ENCODE results near the gene CCNY.
"Not testable (repeated sequence)": the region's sequence is repeated elsewhere in the genome, so short reads cannot be mapped to it uniquely, and the experiment has no call there.

The CCNY gene

DNA sequence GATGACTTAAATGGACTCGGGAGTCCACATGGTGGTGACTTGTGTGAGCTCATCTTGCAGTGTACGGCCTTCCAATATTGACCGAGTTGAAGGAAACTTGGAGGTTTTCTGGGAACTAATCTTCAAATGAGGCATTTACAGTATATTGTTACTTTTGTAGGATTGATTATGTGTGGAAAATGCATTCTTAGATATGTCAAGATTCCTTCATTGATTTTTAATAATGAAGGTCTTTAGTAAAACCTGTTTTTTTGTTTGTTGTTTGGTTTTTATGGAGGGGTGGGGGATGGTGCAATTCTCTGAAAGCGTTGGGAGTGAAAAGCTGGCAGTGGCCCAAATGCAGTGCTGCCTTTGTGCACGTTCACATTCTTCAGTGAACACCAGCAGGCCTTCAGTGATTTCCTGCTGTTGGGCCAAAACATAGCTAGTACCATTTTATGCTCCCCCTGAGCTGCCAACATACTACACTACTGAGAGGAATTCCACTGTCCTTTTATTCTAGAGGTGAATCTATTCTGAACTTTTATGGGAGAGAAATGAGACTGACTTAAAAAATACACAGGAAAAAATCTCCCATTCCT is 50.4 kb downstream of the CCNY start:
- no peak for DNase-seq

DNA sequence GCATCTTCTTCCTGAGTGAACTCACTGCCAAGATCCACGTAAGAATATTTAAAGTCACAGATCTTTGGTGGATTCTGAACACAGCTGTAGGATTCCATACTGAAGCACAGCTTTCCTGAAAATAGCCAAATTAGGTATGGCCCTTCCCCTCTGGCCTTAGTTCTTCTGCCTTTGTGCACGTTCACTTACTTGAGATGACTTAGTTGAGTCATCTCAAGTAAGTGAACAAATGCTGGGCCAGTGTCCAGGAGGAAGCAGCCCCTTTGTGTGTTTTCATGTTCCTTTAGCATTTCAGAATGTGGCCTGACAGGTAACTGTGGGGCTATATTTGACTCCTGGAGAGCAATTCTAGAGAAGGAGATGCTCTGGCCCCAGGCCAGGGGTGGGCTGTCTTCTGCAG is 51.5 kb downstream of the CCNY start:
- no peak for DNase-seq

DNA sequence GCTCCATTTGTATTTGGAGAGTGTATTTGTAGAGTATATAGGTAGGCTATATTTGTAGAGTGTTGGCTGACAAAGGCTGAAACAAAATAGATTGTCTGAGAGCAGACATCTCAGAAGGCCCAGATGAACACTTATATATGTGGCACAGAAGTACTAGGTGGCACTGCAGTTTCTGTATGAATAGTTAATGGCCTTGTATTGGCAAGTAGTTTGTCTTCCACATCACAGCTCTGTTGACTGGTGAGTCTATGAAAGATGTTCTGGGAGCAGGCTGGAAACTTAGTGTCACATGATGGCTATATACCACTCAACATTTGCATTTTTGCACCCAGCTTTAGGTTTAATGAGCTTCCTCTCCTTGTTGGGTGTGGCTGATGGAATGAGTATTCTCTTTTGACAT is 51.9 kb downstream of the CCNY start:
- no peak for DNase-seq

DNA sequence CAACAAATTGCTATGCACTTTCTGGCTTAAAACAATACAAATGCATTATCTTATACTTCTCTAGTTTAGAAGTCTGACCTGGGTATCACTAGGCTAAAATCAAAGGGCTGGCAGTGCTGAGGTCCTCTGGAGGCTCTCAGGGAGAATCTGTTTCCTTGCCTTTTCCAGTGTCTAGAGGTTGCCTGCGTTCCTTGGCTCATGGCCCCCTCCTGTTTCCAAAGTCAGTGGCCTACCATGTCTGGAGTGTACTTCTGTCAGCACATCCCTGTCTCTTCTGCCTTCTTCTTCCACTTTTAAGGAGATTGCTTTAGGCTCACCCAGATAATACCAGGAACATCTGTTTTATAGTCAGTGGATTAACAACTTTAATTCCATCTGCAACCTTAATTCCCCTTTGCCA is 52.4 kb downstream of the CCNY start:
- no peak for DNase-seq

DNA sequence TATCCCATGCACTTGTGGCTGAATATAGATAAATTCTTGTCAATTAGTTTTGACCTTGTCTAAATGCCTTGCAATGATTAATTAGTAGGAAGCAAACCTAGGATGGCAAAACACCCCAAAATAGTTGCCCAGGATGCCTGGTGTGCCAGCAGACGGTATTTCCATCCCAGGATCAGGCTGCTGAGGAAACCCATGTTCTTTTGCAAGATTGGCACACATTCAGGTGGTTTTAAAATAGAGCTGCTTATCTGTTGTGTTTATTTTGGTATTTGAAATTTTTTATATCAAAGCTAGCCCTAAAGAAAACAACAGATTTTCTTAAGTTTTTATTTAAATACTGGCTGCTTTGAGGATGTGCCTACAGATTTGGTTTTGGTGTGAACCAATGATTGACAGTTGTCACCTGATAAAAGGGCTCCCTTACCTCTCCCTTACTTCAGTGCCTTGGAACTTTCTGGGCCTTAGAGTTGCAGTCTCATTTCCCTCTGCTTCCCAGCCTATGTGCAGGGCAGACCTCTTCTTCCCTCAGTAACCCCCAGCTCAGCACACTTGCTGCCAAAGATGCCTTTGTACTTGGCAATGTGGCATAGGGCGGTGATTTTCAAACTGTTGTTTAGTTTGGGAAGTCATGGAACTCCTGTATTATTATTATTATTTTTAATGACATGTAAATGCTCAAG is 54.0 kb downstream of the CCNY start:
- no peak for DNase-seq

DNA sequence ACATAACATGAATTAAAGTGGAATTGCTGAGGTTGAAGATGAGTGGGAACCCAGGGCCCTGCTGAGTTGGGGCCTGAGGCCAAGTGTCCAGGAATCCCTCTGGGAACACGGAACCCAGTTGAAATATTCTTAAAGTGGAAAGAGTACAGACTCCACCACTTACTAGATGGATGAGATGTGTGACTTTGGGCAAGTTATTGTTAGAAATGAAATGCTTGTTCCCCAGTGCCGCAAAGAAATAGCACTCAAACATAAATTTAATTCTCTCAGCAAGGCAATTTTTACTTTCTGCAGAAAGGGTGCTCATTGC is 54.5 kb downstream of the CCNY start:
- no peak for DNase-seq

DNA sequence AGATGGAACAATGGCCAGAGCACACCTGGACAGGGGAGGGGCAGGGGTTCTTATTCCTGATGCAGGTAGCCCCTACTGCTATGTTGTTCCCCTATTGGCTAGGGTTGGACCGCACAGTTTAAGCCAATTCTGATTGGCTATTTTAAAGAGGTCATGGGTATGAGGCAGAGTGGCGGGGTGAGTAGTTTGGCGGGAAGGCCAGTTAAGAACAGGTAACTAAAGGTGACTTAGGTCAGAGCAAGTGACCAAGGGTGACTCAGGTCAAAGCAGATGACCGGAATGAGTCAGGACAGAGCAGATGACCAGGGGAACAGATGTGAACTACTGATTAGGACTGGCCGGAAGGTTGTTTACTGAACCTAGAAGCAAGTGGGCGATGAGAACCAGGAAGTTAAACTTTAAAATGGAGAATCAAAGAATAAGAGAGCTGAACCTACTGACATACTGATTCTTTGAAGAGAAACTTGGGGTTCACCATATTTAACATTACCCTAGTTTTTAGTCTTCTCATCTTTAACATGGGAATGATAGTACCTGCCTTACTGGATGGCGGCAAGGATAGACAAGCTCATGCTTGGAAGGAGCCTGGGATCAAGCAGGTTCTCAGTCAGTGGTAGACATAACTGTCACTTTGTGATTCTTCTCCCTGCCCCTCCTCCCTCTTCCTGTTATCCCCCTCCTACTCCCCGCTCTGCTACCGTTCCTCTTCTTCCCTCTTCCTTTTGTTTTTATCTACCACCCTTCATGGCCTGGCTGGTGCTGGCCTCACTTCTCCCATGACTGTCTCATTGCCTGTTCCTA is 55.0 kb downstream of the CCNY start:
- no peak for DNase-seq

DNA sequence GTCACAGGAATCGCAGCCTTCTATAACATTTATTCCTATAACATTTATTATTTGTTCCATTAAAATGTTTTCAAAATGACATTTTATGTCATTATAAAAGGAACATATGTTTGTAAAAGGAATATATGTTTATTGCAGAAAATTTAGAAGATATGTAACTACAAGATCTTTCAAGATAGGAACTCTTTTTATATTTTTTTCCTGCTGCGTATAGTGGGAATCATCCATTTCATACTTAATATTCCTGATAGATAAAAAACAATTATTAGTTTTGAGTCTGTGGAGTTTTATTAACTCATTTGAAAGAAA is 55.6 kb downstream of the CCNY start:
- no peak for DNase-seq

DNA sequence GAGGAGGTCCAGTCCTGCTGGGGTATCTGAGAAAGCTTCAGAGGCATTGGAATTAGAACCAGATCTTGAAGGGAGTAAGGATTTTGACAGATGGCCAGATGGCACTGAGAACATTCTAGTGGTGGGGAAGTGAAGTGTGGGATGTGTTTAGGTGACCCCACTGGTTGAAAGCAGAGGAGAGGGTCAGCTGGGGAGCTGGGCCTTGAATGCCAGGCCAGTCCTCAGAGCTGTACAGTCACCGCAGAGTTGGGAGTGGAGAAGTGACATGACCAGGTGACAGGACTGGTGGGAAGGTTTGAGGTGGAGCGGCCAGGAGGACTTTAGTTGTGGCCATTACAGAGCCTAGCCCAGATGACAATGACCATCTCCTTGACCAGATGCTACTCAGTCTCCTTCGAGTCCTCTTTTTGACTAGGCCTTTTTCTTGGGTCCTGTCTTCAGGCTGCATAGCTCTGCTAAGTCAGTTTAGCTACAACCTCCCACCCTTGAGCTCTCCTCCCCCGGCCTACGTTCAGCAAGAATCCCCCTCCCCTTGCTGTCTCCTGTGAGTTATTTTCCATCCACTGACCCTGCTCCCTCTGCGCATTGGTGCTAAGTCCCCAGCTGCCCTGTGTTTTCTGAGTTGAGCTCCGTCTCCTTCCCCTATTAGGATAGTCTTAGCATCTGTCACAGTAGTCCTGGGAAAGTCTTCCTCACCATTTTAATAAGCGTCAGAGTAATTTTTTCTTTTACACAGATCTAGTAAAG is 56.3 kb downstream of the CCNY start:
- DNase-seq, result no peak

DNA sequence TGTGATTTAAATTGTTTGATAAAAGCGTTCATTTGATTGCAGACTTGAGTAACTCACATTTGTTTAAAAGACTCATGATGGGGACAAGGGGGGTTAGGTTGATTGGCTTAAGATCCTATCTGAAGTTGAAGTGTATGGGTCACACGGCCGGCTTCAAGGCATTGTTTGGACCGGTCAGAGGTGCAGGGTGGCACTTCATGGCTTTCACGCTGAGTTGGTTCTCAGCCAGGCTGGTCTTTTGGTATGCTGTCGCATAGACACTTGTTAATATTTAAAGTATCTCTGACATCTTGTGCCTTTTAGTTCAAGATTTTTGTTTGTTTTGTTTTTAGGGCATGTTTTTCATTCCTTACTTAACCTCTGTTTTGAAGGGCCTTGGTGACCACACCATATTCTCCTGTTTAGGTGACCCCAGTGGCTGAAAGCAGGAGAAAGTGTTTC is 58.1 kb downstream of the CCNY start:
- no peak for DNase-seq

DNA sequence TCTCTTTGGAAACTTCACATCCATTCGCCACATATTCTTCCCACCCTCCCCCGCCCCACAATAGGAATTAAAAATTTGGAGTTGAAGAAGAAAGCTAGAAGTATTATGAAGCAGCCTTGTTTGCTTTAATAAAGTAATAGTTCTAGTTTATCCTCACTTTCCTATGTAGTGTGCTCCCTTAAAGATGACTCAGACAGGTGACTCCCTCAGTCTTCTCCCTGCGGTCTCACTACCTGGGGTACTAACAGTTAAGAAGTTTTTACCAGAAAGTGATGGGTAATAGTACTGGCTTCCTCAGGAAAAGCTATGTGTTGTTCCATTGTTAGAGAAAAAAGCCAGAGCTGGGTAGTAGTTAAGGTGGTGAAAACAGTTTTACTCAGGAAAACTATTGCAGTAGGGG is 58.6 kb downstream of the CCNY start:
- no peak for DNase-seq

DNA sequence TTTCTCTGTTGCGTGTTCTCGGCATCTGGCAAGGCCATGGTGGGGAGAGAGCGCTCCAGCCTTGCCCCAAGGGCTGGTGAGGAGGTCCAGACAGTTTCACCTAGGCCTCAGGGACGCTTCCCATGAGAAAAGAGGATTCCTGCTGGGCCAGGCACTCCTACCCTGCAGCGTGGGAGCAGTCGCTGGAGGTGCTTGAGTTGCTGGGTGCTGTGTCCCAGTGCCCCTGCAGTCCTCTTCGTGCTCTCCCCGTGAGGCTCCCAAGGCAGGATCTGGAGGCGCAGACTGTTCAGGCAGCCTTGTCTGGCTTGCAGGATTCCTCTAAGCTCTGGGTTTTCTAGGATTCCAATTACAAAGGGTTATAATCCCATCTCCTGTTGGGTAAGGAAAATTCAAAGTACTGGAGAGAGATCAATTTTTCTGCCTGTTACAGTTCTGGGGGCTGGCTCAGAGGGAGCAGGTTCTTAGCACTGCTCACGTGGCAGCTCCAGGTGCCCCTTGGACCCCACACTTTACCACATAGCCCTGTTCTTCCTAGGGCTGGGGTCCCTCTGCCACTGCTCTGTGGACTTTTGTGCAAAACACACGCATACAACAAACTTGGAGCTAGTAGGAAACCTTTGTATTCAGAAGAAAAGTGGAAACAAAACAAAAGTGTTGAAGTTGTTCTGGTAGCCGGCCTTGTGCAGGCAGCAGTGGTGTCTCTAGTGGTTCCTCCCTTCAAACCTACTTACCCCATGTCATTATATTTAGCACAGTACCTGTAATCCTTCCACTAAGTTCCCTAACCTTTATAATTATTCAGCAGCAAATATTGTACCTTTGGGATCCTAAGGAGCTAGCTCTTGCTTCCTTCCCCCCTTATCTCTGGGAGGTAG is 60.5 kb downstream of the CCNY start:
- DNase-seq, result no peak

DNA sequence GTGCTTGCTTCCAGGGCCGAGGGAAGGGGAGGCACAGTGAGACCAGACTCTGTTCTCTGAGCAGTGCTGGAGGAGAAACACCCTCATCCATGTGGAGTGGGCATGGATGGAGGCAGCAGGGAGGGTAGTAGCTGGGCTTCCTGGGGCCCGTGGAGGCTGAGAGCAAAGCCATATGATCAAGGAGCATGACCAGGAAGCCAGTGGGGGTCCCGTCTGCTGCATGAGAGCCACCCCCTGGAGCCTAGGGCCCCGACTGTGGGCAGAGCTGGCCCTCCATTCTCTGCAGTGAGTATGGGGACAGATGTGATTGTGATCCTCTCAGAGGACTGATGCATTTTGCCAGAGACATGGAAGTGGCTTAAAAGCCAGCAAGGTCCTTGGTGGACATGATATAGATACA is 61.6 kb downstream of the CCNY start:
- no peak for DNase-seq

DNA sequence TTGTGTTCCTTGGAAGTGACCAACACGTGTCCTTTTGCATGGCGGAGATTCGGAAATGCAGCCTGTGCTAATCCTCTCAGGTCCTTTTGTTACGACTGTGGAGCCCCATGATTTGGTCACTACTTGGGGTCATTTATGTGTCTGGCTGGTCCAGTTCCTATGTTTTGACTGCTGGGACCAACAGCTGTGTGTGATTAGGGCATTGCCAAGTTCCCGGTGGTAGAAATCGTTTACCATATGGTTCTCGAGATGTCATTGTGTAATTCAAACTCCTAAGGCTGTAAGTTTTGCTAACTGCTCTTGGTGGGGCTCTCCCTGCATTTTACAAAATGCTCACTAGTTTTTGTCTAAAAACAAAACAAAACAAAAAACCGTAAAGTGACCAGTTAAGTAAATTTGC is 62.0 kb downstream of the CCNY start:
- no peak for DNase-seq

DNA sequence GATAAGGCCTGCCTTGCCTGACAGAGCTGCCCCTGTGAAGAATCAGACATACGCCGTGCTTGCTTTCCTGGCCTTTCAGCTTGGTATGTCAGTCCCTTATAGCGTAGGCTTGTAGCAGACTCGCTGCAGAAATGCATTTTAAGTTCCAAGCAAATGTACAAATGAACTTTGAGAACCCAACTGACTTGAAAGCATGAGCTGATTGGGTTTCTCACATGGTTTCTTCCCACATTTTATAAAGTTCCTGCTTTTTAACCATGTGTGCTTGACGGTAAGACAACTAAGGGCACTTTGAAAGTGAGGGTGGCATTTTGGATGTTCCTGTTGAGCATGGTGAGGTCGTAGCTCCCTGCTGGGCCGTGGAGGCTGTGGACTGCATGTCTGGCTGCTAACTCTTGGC is 62.6 kb downstream of the CCNY start:
- no peak for DNase-seq

DNA sequence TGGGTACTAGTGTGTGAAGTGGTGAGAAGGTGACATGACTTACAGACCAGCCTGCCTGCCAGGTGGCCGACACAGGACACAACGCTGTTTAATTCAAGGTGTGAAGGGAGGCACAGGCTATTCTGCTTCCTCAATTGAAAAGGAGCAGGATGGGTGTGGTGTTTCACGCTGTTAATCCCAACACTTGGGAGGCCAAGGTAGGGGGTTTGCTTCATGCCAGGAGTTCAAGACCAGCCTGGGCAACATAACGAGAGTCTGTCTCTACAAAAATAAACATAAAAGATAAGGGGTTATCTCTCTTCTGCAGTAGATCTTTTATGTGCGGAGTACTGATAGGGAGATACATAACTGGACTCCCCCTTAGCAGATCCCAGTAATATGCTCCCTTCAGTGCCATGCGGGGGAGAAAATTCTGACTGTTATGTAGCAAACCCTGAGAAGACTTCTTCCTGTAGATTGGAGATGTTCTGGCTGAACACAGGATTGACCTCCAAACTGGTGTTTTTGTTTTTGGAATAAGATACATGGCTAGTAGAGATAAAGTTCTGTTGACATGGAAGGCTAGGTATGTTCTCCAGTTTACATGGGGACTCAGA is 63.2 kb downstream of the CCNY start:
- no peak for DNase-seq

DNA sequence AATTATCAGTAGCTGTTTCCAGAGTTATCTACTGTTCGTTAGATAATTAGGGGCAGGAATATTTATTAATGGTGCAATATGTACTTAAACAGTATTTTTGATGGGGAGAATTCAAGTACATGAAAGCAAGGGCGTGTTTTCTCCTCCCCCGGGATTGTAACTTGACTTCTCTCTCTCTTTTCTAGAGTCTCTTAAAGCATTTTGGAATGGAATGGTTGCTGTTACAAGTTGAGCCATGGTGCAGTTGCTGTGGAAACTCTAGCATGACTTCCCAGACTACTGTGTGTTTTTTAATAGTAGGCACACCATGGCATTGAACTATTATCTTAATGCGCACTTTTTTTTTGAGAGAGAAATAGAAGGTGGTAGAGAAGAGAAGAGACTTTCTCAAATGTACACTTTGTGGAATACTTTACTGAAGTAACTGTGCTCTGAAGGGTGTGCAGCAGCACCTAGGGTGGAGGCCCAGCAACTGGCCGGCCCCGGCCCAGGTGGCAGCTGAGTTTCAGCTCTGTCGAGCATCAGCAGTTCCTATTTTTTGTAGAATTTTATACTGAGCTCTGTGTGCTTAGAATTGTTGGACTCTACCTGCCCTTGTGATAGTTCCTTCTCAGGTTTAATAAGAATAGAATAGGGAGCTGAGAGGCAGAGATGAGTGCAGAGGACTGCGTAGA is 64.4 kb downstream of the CCNY start:
- no peak for DNase-seq

DNA sequence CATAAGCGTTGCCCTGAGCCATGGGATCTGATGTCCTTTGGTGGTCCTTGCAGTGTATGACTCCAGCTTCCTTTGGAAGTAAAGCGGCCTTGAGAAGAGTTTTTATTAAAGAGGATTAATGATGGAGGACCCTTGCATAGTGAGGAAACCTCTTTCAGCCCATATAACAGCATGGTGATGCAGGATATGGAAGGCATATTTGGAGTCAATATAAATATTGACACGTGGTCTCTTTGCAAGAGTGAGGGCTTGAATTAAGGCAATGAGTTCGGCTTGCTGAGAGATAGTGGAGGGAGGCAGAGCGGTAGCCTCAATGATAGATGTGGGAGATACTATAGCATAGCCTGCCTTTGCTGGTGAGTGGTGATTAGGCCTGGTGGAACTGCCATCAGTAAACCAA is 67.2 kb downstream of the CCNY start:
- not testable (repeated sequence) for DNase-seq

DNA sequence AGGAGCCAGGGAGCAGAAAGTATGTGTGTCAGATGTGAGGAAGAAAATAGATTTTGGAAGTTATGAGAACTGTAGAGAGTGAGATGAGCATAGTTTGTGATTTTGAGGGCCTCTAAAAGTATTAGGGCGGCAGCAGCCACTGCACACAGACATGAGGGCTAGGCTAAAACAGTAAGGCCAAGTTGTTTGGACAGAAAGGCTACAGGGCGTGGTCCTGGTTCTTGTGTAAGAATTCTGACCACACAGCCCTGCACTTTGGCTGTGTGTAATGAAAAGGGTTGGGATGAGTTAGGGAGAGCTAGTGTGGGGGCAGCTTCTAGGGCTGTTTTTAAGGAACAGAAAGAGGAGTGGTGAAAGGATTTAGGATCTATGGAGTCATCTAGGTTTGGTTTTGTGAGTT is 67.8 kb downstream of the CCNY start:
- not testable (repeated sequence) for DNase-seq

DNA sequence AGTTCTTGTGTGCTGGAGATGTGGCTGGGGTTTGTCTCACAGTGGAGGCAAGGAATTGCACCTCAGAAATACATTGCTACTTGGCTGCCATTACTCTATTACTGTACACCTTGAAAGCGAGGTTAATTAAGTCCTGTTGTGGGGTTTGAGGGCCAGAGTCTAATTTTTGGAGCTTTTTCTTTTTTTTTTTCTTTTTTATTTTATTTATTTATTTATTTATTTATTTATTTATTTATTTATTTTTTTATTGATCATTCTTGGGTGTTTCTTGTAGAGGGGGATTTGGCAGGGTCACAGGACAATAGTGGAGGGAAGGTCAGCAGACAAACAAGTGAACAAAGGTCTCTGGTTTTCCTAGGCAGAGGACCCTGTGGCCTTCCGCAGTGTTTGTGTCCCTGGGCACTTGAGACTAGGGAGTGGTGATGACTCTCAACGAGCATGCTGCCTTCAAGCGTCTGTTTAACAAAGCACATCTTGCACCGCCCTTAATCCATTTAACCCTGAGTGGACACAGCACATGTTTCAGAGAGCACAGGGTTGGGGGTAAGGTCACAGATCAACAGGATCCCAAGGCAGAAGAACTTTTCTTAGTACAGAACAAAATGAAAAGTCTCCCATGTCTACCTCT is 69.8 kb downstream of the CCNY start:
- not testable (repeated sequence) for DNase-seq

DNA sequence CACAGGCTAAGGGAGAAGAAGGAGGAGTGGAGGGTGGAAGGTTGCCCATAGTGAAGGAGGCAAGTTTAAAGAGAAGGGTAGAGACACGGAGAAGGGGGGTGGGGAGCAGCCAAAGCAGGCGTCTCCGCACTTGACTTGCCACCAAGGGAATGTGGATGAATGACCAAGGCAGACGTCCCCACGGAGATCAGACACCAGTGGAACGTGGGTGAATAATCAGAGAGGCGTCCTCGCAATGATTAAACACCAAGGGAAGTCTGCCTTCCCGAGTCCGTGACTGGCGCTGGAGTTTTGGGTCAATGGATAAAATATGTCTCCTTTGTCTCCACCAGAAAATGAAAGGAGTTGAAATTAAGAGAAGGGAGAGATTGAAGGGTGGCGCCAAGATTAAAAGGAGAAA is 71.4 kb downstream of the CCNY start:
- not testable (repeated sequence) for DNase-seq
